GM12878 (cell line): Measurements from ENCODE around the gene SLC25A11.

ENCODE experiments used
- BMI1 ChIP-seq: fragments of 450-650 bp; IDR thresholded peaks from 2 replicates; pipeline ENCODE4 v1.6.1; 2016; ENCODE audit warnings: mild to moderate bottlenecking, moderate library complexity, borderline replicate concordance
- CBX3 ChIP-seq: fragments of 200-600 bp; sonication (generic); IDR thresholded peaks from 2 replicates; pipeline ENCODE4 v1.6.1; 2016; ENCODE audit warnings: low read depth, borderline replicate concordance
- CTCF ChIP-seq, 3 experiments: IDR thresholded peaks in 2 of 3; conservative IDR thresholded peaks in 1 of 3; 2 replicates each; pipeline ENCODE4 v1.5.1; 2011; ENCODE audit warnings: low read depth in 3 of 3, low read length in 3 of 3, mild to moderate bottlenecking in 3 of 3, control low read depth in 2 of 3, moderate library complexity in 2 of 3, inconsistent platforms in 1 of 3, mixed read lengths in 1 of 3; ENCODE audit not compliant: control insufficient read depth in 2 of 3, insufficient read depth in 1 of 3; ENCODE audit errors: extremely low read depth in 1 of 3
- EZH2 ChIP-seq: IDR thresholded peaks from 2 replicates; pipeline ENCODE4 v1.6.1; 2012; ENCODE audit warnings: low read depth, mild to moderate bottlenecking, control low read depth, inconsistent platforms, low read length, borderline replicate concordance; ENCODE audit not compliant: control insufficient read depth
- IKZF1 ChIP-seq: fragments of 450-650 bp; conservative IDR thresholded peaks from 2 replicates; pipeline ENCODE4 v1.6.1; 2017; ENCODE audit warnings: antibody characterized with exemption, mild to moderate bottlenecking
- NFYB ChIP-seq: IDR thresholded peaks from 2 replicates; pipeline ENCODE4 v1.6.1; 2011; ENCODE audit warnings: low read depth, mild to moderate bottlenecking, low read length, improper control_type of control experiment, moderate library complexity; ENCODE audit not compliant: insufficient read depth
- NR2C2 ChIP-seq: IDR thresholded peaks from 2 replicates; pipeline ENCODE4 v1.6.1; 2011; ENCODE audit warnings: borderline replicate concordance, low read depth; ENCODE audit not compliant: control insufficient read depth, insufficient read length
- POLR2A ChIP-seq: IDR thresholded peaks from 2 replicates; pipeline ENCODE4 v1.6.1; 2011; ENCODE audit warnings: low read depth, mild to moderate bottlenecking, low read length
- REST ChIP-seq: IDR thresholded peaks from 2 replicates; pipeline ENCODE4 v1.6.1; 2012; ENCODE audit warnings: mild to moderate bottlenecking, low read depth, low read length
- TBL1XR1 ChIP-seq: IDR thresholded peaks from 2 replicates; pipeline ENCODE4 v1.6.1; 2012; ENCODE audit warnings: low read depth, low read length, improper control_type of control experiment
- YBX1 ChIP-seq: fragments of 450-650 bp; IDR thresholded peaks from 2 replicates; pipeline ENCODE4 v1.6.1; 2016; ENCODE audit warnings: antibody characterized with exemption

GRCh38 chr17:4908711-4909496 is 30.9 kb downstream of the SLC25A11 start:
- peak; percentile 54 for TF ChIP-seq IKZF1
- no peak for TF ChIP-seq POLR2A
- TF ChIP-seq EZH2: no peak
- TF ChIP-seq YBX1: no peak
- no peak for TF ChIP-seq BMI1
- TF ChIP-seq CTCF (IDR thresholded peaks at IDR 0.05 in 2 of 3, conservative IDR thresholded peaks at IDR 0.05 in 1 of 3; ENCODE audit: control insufficient read depth in 2 of 3, extremely low read depth in 1 of 3, insufficient read depth in 1 of 3, low read depth in 3 of 3, low read length in 3 of 3): peak; percentile 79 to 84 (median 84)
- no peak for TF ChIP-seq TBL1XR1
- TF ChIP-seq NFYB: no peak
- no peak for TF ChIP-seq CBX3
- TF ChIP-seq NR2C2: no peak
- no peak for TF ChIP-seq REST
